Mesothelial cell of epicardium (in vitro differentiated cells): Measurements from ENCODE around the gene LILRA2. TPM values are rescaled to one million over a fixed set of nuclear protein-coding genes. Genes with fewer than 3 reads are reported as not detected.
"Not testable (repeated sequence)": the region's sequence is repeated elsewhere in the genome, so short reads cannot be mapped to it uniquely, and the experiment has no call there.

Experiments used
- DNase-seq, 2 experiments: peaks; one replicate each; pipeline ENCODE4 v3.0.0; 2021; ENCODE audit warnings: low spot score in 2 of 2; ENCODE audit not compliant: unreplicated experiment in 2 of 2
- H3K27ac Mint-ChIP-seq: 2 replicates; pipeline ENCODE4 v1.8.0; 2021; ENCODE audit warnings: mixed read lengths
- H3K27me3 Mint-ChIP-seq: 2 replicates; pipeline ENCODE4 v1.8.0; 2021; ENCODE audit warnings: low read depth, mixed read lengths
- H3K36me3 Mint-ChIP-seq: 2 replicates; pipeline ENCODE4 v1.8.0; 2021; ENCODE audit warnings: mixed read lengths
- H3K4me1 Mint-ChIP-seq: 2 replicates; pipeline ENCODE4 v1.8.0; 2021; ENCODE audit warnings: mixed read lengths
- H3K4me3 Mint-ChIP-seq: 2 replicates; pipeline ENCODE4 v1.8.0; 2021; ENCODE audit warnings: mild to moderate bottlenecking, moderate library complexity, mixed read lengths
- H3K9me3 Mint-ChIP-seq: 2 replicates; pipeline ENCODE4 v1.8.0; 2021; ENCODE audit warnings: mixed read lengths
- total RNA-seq: library from RNA; stranded (reverse); gene quantifications from 3 replicates; pipeline ENCODE4 v1.2.1, GENCODE V29; 2021
- TF ChIP-seq, protein P1 (sequence below): fragments of 200-600 bp; sonication (generic); IDR thresholded peaks from one replicate; pipeline ENCODE4 v1.5.0; 2021; ENCODE audit warnings: antibody characterized with exemption; ENCODE audit not compliant: unreplicated experiment

Gene LILRA2
- total RNA-seq, 1 donor from 2014 or later = not detected

DNA sequence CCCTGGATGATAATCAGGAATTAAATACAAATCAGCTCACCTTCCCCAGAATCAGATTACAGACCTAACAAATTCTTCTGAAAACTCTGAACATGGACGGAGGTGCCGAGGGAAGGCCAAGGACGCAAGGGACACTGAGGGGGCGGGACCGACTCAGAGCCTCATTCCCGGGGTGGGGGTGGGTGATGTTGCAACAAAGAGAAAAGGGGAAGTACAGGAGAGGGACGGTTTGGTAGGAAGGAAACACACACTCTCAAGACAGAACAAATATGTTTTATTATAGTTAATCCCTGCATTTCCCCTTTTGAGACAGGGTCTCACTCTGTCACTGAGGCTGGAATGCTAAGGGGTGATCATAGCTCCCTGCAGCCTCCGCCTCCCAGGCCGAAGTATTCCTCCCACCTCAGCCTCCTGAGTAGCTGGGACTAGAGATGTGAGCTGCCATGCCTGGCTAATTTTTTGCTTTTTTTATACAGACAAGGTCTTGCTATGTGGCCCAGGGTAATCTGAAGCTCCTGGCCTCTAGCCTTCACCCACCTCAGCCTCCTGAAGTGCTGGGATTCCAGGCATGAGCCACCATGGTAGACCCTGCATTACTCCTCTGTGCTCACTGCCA, 786 bp upstream of the LILRA2 start:
- DNase-seq = no peak
- Mint-ChIP-seq H3K4me1 (no peaks in the 10 kb centered on the region), H3K36me3 (no peaks in the 10 kb centered on the region), H3K27ac (no peak overlapping the region), H3K9me3 (peaks cover 54% of the 10 kb centered on the region), H3K27me3 (no peaks in the 10 kb centered on the region), H3K4me3 (no peak overlapping the region)
- TF ChIP-seq, protein P1, sequence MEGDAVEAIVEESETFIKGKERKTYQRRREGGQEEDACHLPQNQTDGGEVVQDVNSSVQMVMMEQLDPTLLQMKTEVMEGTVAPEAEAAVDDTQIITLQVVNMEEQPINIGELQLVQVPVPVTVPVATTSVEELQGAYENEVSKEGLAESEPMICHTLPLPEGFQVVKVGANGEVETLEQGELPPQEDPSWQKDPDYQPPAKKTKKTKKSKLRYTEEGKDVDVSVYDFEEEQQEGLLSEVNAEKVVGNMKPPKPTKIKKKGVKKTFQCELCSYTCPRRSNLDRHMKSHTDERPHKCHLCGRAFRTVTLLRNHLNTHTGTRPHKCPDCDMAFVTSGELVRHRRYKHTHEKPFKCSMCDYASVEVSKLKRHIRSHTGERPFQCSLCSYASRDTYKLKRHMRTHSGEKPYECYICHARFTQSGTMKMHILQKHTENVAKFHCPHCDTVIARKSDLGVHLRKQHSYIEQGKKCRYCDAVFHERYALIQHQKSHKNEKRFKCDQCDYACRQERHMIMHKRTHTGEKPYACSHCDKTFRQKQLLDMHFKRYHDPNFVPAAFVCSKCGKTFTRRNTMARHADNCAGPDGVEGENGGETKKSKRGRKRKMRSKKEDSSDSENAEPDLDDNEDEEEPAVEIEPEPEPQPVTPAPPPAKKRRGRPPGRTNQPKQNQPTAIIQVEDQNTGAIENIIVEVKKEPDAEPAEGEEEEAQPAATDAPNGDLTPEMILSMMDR = no peak

GRCh38 chr19:54574051-54574450, 461 bp downstream of the LILRA2 start:
- Mint-ChIP-seq H3K27ac (no peak overlapping the region), H3K9me3 (peaks cover 46% of the 10 kb centered on the region), H3K4me3 (no peak overlapping the region), H3K4me1 (no peaks in the 10 kb centered on the region), H3K27me3 (no peaks in the 10 kb centered on the region), H3K36me3 (no peaks in the 10 kb centered on the region)
- TF ChIP-seq, protein P1 = no peak
- no peak for DNase-seq

DNA sequence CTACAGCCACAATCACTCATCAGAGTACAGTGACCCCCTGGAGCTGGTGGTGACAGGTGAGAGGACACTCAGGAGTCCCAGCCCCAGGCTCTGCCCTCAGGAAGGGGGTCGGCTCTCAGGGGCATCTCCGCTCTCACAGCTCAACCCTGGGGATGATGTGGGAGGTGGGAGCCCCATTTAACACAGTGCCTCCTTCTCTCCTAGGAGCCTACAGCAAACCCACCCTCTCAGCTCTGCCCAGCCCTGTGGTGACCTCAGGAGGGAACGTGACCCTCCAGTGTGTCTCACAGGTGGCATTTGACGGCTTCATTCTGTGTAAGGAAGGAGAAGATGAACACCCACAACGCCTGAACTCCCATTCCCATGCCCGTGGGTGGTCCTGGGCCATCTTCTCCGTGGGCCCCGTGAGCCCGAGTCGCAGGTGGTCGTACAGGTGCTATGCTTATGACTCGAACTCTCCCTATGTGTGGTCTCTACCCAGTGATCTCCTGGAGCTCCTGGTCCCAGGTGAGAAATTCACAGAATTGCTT, 1.0 kb downstream of the LILRA2 start:
- H3K4me1 Mint-ChIP-seq = no peaks in the 10 kb centered on the region
- H3K4me3 Mint-ChIP-seq = no peak overlapping the region
- H3K9me3 Mint-ChIP-seq = peaks cover 46% of the 10 kb centered on the region
- no peak for DNase-seq
- H3K36me3 Mint-ChIP-seq = no peaks in the 10 kb centered on the region
- no peak overlapping the region for H3K27ac Mint-ChIP-seq
- TF ChIP-seq, protein P1 = no peak
- H3K27me3 Mint-ChIP-seq = no peaks in the 10 kb centered on the region

- not testable (repeated sequence) for DNase-seq, H3K4me1 Mint-ChIP-seq, H3K4me3 Mint-ChIP-seq, H3K36me3 Mint-ChIP-seq, H3K27ac Mint-ChIP-seq, H3K27me3 Mint-ChIP-seq
- H3K9me3 Mint-ChIP-seq = peaks cover 46% of the 10 kb centered on the region
These were observed 1.6 kb downstream of the LILRA2 start for GRCh38 chr19:54575205-54575604.

DNA sequence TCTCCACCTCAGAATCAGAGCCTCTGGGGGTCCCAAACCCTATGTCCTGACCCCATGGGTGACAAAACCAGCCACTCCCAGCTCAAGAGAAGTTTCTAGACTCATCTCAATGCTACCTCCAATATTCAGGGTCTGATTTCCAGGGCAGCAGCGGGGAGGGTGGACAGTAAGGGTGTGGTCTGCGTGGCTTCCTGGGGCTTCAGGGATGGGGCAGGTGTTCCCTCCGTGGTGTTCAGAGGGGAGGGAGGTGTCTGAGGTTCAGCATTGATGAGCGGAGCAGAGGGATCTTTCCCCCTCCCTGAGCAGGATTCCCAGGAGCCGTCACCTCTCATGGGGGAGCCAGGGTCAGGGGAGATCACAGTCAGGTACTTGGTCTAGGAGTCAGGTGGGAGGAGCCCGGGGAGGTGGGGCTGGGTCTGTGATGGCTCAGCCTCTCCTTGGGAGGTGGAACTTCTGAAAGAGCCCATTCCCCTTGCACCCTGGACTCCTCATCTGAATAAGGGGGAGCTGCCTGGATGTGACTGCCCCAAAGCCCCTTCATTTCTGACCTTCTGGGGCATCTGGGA, 2.9 kb downstream of the LILRA2 start:
- no peaks in the 10 kb centered on the region for H3K27me3 Mint-ChIP-seq
- H3K36me3 Mint-ChIP-seq = no peaks in the 10 kb centered on the region
- peaks cover 34% of the 10 kb centered on the region for H3K9me3 Mint-ChIP-seq
- no peaks in the 10 kb centered on the region for H3K4me1 Mint-ChIP-seq
- no peak overlapping the region for H3K27ac Mint-ChIP-seq
- TF ChIP-seq, protein P1 = no peak
- DNase-seq = no peak
- H3K4me3 Mint-ChIP-seq = no peak overlapping the region

DNA sequence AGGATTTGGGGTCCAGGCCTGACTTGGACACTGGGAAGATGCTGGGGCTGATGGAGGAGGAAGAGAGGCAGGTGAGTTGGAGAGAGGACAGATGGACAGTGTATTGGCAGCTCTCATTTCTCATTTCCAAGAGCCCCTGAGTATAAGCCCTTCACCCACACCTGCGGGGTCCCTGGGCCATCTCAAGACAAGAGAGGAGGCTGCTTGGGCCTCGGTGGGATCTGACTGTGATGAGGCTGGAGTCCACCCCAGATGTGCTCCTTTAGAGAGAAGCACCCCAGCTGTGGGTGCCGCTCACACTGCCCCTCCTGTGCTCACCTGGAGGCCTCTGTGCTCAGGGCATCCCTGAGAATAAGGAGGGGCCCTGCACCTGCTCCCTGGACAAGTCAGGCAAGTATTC, 3.7 kb downstream of the LILRA2 start:
- peaks cover 38% of the 10 kb centered on the region for H3K9me3 Mint-ChIP-seq

DNA sequence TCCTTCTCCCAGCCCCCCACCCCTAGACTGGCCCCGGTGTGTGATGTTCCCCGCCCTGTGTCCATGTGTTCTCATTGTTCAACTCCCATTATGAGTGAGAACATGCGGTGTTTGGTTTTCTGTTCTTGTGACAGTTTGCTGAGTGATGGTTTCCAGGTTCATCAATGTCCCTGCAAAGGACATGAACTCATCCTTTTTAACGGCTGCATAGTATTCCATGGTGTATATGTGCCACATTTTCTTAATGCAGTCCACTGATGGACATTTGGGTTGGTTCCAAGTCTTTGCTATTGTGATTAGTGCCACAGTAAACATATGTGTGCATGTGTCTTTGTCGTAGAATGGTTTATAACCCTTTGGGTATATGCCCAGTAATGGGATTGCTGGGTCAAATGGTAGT, 4.7 kb downstream of the LILRA2 start:
- not testable (repeated sequence) for H3K4me1 Mint-ChIP-seq, H3K36me3 Mint-ChIP-seq, H3K27me3 Mint-ChIP-seq, H3K4me3 Mint-ChIP-seq, DNase-seq, H3K27ac Mint-ChIP-seq
- H3K9me3 Mint-ChIP-seq = peaks cover 41% of the 10 kb centered on the region

More for the DNA sequence above, 3.7 kb downstream of the LILRA2 start:
- TF ChIP-seq, protein P1 = no peak
- Mint-ChIP-seq H3K36me3 (no peaks in the 10 kb centered on the region), H3K4me3 (no peak overlapping the region), H3K27ac (no peak overlapping the region), H3K4me1 (no peaks in the 10 kb centered on the region), H3K27me3 (no peaks in the 10 kb centered on the region)
- no peak for DNase-seq
